Fibroblast of villous mesenchyme (primary cell): ENCODE measurements around the gene MOV10L1. TPM values are rescaled to one million over a fixed set of nuclear protein-coding genes. Genes with fewer than 3 reads are reported as not detected.

Experiments
- DNase-seq: peaks from one replicate; pipeline ENCODE4 v3.0.0-alpha.2; 2010; ENCODE audit warnings: low read depth
- H3K4me3 ChIP-seq: 2 replicates; pipeline ENCODE4 v1.5.1; 2011; ENCODE audit warnings: low read depth, mild to moderate bottlenecking, low read length
- CTCF ChIP-seq: IDR thresholded peaks from 2 replicates; pipeline ENCODE4 v1.5.1; 2012; ENCODE audit warnings: low read depth, mild to moderate bottlenecking, low read length; ENCODE audit not compliant: insufficient read depth
- total RNA-seq: library from RNA; depleted of rRNA; stranded (reverse); fragments of >200 nt; gene quantifications from 2 replicates; pipeline ENCODE4 v1.2.3, GENCODE V29; 2012

MOV10L1 gene
- total RNA-seq, 1 donor: 10.8 TPM

GRCh38 chr22:50169774-50170341, 80.1 kb downstream of the MOV10L1 start:
- H3K4me3 ChIP-seq: peak overlapping the region; percentile 45
- DNase-seq: peak; percentile 28
- no peak for TF ChIP-seq CTCF

- TF ChIP-seq CTCF: no peak
- peak within 1 kb of the TSS; percentile 52 for H3K4me3 ChIP-seq
- no peak for DNase-seq
These were observed 80.9 kb downstream of the MOV10L1 start, which contains the start of gene PANX2 for GRCh38 chr22:50170453-50171318. TSS of gene PANX2 (plus strand) at chr22:50170731. CDS start at chr22:50170731, 0 bp downstream.

GRCh38 chr22:50171319-50171964, 81.6 kb downstream of the MOV10L1 start:
- no peak for DNase-seq
- TF ChIP-seq CTCF: no peak
- no peak overlapping the region for H3K4me3 ChIP-seq

GRCh38 chr22:50171965-50172421, 82.2 kb downstream of the MOV10L1 start:
- no peak overlapping the region for H3K4me3 ChIP-seq
- TF ChIP-seq CTCF: no peak
- DNase-seq: no peak

GRCh38 chr22:50173311-50173982, 83.6 kb downstream of the MOV10L1 start:
- H3K4me3 ChIP-seq: no peak overlapping the region
- no peak for DNase-seq
- TF ChIP-seq CTCF: no peak

- DNase-seq: no peak
- no peak overlapping the region for H3K4me3 ChIP-seq
- no peak for TF ChIP-seq CTCF
These were observed 84.2 kb downstream of the MOV10L1 start for GRCh38 chr22:50173983-50174355.
